HepG2 (cell line): ENCODE results near the gene SBNO2. TPM values are rescaled to one million over a fixed set of nuclear protein-coding genes. Genes with fewer than 3 reads are reported as not detected.

Experiments
- ASH2L ChIP-seq: fragments of 300-600, 200-600 bp; sonication (generic); IDR thresholded peaks from 2 replicates; pipeline ENCODE4 v1.7.0; 2017; ENCODE audit warnings: low read depth, mild to moderate bottlenecking, moderate library complexity, mixed read lengths, low read length; ENCODE audit not compliant: insufficient read length
- BORCS8-MEF2B ChIP-seq: sonication (generic); formaldehyde crosslinking; IDR thresholded peaks from 2 replicates; pipeline ENCODE4 v1.8.0; 2022; ENCODE audit warnings: mild to moderate bottlenecking, missing genetic modification reagents
- FOSL1 ChIP-seq: sonication (generic); formaldehyde crosslinking; IDR thresholded peaks from 2 replicates; pipeline ENCODE4 v1.9.0; 2021; ENCODE audit warnings: missing genetic modification reagents, borderline replicate concordance
- GFI1 ChIP-seq: sonication (generic); formaldehyde crosslinking; IDR thresholded peaks from 2 replicates; pipeline ENCODE4 v1.5.0; 2020; ENCODE audit warnings: missing genetic modification reagents, mild to moderate bottlenecking, borderline replicate concordance
- MAFG ChIP-seq: sonication (generic); formaldehyde crosslinking; IDR thresholded peaks from 2 replicates; pipeline ENCODE4 v1.5.1; 2020; ENCODE audit warnings: mild to moderate bottlenecking, missing genetic modification reagents
- MXI1 ChIP-seq: IDR thresholded peaks from 3 replicates; pipeline ENCODE4 v1.6.1; 2012; ENCODE audit warnings: low read depth, low read length, inconsistent platforms, borderline replicate concordance
- MZF1 ChIP-seq: sonication (generic); formaldehyde crosslinking; IDR thresholded peaks from 2 replicates; pipeline ENCODE4 v1.8.1; 2023; ENCODE audit warnings: mild to moderate bottlenecking, missing genetic modification reagents, borderline replicate concordance
- PHF20 ChIP-seq: sonication (generic); formaldehyde crosslinking; IDR thresholded peaks from 2 replicates; pipeline ENCODE4 v1.5.0; 2020; ENCODE audit warnings: mild to moderate bottlenecking, missing genetic modification reagents
- SOX5 ChIP-seq: IDR thresholded peaks from 2 replicates; pipeline ENCODE4 v1.6.1; 2016; ENCODE audit warnings: borderline replicate concordance
- THAP11 ChIP-seq: IDR thresholded peaks from 2 replicates; pipeline ENCODE4 v1.6.1; 2016; ENCODE audit warnings: missing biosample characterization, missing genetic modification reagents
- XRCC5 ChIP-seq: fragments of 200-400 bp; formaldehyde crosslinking; optimal IDR thresholded peaks from 2 replicates; pipeline ENCODE3; 2017; ENCODE audit warnings: mild to moderate bottlenecking, low read length
- ZFP1 ChIP-seq: IDR thresholded peaks from 2 replicates; pipeline ENCODE4 v1.6.1; 2016
- ZNF12 ChIP-seq: sonication (generic); formaldehyde crosslinking; IDR thresholded peaks from 2 replicates; pipeline ENCODE4 v1.5.0; 2020; ENCODE audit warnings: missing genetic modification reagents
- polyA plus RNA-seq, 8 experiments: library from polyadenylated mRNA; depleted of rRNA in 3 of 8; stranded (reverse) in 7 of 8; unstranded in 1 of 8; fragments of >200 nt; fragmentation: Illumina TruSeq in 4 of 8; extraction: Trizol in 4 of 8; gene quantifications; 2 replicates each; pipeline versions ENCODE4 v1.2.1 to v1.2.3, GENCODE V29; 2011 to 2016; ENCODE audit warnings: low read depth in 4 of 8, missing spikeins in 1 of 8, mixed read lengths in 1 of 8; ENCODE audit not compliant: insufficient read depth in 1 of 8
- total RNA-seq, 5 experiments: library from RNA; depleted of rRNA; stranded (reverse); fragments of >200 nt; fragmentation: Illumina TruSeq; extraction: Trizol; gene quantifications; 2 replicates each; pipeline ENCODE4 v1.2.3, GENCODE V29; 2016; ENCODE audit warnings: low read depth in 1 of 5
- TF ChIP-seq, protein P1 (sequence below): sonication (generic); formaldehyde crosslinking; IDR thresholded peaks from 2 replicates; pipeline ENCODE4 v1.8.1; 2023; ENCODE audit warnings: mild to moderate bottlenecking, moderate library complexity, missing genetic modification reagents
- TF ChIP-seq, protein P2 (sequence below): sonication (generic); formaldehyde crosslinking; IDR thresholded peaks from 2 replicates; pipeline ENCODE4 v1.4.0; 2020; ENCODE audit warnings: mild to moderate bottlenecking, missing genetic modification reagents
- TF ChIP-seq, protein P3 (sequence below): sonication (generic); formaldehyde crosslinking; IDR thresholded peaks from 2 replicates; pipeline ENCODE4 v1.5.0; 2020; ENCODE audit warnings: missing genetic modification reagents
- TF ChIP-seq, protein P4 (sequence below): sonication (generic); formaldehyde crosslinking; IDR thresholded peaks from 2 replicates; pipeline ENCODE4 v1.5.0; 2020; ENCODE audit warnings: mild to moderate bottlenecking, missing genetic modification reagents
- TF ChIP-seq, protein P5 (sequence below): sonication (generic); formaldehyde crosslinking; IDR thresholded peaks from 2 replicates; pipeline ENCODE4 v1.5.1; 2020; ENCODE audit warnings: missing genetic modification reagents, mild to moderate bottlenecking, borderline replicate concordance

Gene SBNO2
- total and polyA plus RNA-seq, 2 of the 13 experiments (the other 11 are each of a cell fraction or from before 2014, with no cell fraction given) = 8.6 to 10.4 TPM

DNA sequence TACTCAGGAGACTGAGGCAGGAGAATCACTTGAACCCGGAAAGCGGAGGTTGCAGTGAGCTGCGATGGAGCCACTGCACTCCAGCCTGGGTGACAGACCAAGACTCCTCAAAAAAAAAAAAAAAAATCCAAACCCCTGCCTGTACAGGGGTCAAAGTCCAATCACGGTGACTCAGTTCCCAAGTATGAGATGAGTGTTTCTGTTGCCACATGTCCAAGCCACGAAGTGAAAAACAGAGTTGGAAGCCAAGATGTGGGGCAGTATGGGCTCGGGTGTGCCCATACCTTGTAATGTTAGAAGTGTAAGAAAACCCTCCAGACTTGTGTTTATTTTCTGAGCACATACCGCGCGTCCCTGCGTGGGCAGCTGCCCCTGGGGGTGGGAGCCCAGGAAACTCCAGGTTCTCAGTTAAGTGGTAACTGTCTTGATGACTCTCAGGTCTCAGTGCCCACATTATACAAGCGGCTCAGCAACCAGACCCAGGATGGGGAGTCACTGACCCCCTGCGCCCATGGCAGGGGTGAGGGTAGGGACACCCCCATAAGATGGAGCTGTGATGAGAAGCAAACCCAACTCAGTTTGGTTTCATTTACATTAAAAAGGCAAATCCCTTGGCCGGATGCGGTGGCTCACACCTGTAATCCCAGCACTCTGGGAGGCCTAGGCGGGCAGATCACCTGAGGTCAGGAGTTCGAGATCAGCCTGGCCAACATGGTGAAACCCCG, 71.5 kb downstream of the SBNO2 start (continued):
- TF ChIP-seq, protein P1, sequence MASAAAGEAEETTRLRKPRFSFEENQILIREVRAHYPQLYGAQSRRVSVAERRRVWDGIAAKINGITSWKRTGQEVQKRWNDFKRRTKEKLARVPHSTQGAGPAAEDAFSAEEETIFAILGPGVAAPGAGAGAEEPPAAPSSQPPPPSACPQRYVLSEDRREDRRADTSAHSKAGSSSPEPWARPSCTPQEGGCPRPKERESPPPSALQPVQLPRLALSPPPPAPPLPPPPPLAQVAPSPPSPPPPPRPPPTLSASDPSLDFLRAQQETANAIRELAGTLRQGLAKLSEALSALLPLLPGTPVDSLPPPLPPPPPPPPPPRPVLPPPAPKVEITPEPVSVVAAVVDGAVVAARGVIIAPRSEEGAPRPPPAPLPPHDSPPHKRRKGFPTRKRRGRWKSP = 0 out of 2 replicates have a peak, but pooled peaks have one; percentile 10
- TF ChIP-seq FOSL1 (CRISPR knock-in tag) (peak; percentile 91), BORCS8-MEF2B (no peak), PHF20 (CRISPR knock-in tag) (0 out of 2 replicates have a peak, but pooled peaks have one; percentile 34), SOX5 (CRISPR knock-in tag) (peak; percentile 38; the same call in 1 of the 2 replicates), ASH2L (peak; percentile 35), ZFP1 (CRISPR knock-in tag) (0 out of 2 replicates have a peak, but pooled peaks have one; percentile 20), ZNF12 (CRISPR knock-in tag) (peak; percentile 63; the same call in 1 of the 2 replicates), XRCC5 (no peak), MZF1 (CRISPR knock-in tag) (no peak), THAP11 (CRISPR knock-in tag) (peak; percentile 46), GFI1 (CRISPR knock-in tag) (peak; percentile 16; the same call in 1 of the 2 replicates), MAFG (CRISPR knock-in tag) (no peak), MXI1 (peak; percentile 77; the same call in 1 of the 3 replicates)
- TF ChIP-seq, protein P2, sequence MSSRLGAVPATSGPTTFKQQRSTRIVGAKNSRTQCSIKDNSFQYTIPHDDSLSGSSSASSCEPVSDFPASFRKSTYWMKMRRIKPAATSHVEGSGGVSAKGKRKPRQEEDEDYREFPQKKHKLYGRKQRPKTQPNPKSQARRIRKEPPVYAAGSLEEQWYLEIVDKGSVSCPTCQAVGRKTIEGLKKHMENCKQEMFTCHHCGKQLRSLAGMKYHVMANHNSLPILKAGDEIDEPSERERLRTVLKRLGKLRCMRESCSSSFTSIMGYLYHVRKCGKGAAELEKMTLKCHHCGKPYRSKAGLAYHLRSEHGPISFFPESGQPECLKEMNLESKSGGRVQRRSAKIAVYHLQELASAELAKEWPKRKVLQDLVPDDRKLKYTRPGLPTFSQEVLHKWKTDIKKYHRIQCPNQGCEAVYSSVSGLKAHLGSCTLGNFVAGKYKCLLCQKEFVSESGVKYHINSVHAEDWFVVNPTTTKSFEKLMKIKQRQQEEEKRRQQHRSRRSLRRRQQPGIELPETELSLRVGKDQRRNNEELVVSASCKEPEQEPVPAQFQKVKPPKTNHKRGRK (CRISPR knock-in tag) = no peak
- TF ChIP-seq, protein P3, sequence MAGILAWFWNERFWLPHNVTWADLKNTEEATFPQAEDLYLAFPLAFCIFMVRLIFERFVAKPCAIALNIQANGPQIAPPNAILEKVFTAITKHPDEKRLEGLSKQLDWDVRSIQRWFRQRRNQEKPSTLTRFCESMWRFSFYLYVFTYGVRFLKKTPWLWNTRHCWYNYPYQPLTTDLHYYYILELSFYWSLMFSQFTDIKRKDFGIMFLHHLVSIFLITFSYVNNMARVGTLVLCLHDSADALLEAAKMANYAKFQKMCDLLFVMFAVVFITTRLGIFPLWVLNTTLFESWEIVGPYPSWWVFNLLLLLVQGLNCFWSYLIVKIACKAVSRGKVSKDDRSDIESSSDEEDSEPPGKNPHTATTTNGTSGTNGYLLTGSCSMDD (CRISPR knock-in tag) = no peak
- TF ChIP-seq, protein P4, sequence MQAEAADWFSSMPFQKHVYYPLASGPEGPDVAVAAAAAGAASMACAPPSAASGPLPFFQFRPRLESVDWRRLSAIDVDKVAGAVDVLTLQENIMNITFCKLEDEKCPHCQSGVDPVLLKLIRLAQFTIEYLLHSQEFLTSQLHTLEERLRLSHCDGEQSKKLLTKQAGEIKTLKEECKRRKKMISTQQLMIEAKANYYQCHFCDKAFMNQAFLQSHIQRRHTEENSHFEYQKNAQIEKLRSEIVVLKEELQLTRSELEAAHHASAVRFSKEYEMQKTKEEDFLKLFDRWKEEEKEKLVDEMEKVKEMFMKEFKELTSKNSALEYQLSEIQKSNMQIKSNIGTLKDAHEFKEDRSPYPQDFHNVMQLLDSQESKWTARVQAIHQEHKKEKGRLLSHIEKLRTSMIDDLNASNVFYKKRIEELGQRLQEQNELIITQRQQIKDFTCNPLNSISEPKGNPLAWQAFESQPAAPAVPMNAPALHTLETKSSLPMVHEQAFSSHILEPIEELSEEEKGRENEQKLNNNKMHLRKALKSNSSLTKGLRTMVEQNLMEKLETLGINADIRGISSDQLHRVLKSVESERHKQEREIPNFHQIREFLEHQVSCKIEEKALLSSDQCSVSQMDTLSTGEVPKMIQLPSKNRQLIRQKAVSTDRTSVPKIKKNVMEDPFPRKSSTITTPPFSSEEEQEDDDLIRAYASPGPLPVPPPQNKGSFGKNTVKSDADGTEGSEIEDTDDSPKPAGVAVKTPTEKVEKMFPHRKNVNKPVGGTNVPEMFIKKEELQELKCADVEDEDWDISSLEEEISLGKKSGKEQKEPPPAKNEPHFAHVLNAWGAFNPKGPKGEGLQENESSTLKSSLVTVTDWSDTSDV (CRISPR knock-in tag) = no peak
- TF ChIP-seq, protein P5, sequence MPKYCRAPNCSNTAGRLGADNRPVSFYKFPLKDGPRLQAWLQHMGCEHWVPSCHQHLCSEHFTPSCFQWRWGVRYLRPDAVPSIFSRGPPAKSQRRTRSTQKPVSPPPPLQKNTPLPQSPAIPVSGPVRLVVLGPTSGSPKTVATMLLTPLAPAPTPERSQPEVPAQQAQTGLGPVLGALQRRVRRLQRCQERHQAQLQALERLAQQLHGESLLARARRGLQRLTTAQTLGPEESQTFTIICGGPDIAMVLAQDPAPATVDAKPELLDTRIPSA (CRISPR knock-in tag) = no peak
